ENCODE results near the gene TNRC6A.
"Not testable (repeated sequence)": the region's sequence is repeated elsewhere in the genome, so short reads cannot be mapped to it uniquely, and the experiment has no call there.

The TNRC6A gene

DNA sequence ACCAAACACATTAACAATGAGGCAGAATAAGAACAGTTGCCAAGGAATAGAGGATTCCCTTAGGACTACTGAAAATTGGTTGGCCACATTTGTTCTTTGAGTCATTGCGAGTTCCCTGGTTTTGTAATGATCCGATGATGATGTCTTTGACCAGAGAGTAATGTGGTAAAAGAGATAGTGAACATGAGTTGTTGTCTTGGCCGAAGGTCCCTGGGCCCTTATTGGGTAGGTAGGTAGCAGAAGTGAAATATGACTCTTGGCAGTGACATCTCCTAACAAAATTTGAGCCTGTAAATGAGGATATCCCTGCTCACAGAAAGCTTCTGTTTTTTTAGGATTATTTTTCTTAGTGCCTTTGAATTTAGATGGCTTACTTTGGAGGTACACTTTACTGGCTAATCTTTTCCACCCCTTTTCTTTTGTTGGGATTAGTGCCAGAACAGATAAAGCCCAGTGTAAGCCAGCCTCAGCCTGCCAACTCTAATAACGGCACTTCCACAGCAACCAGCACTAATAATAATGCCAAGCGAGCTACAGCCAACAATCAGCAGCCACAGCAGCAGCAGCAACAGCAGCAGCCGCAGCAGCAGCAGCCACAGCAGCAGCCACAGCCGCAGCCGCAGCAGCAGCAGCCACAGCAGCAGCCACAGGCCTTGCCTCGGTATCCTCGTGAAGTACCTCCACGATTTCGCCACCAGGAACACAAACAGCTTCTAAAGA is 47.2 kb downstream of the TNRC6A start:
- no peaks in the 10 kb centered on the region for H3K9me3 ChIP-seq
- H3K36me3 ChIP-seq (replicated peaks) = peaks cover 65% of the 10 kb centered on the region
- H3K4me3 ChIP-seq = no peak overlapping the region
- in situ Hi-C loops (cut with MboI; ENCODE audit: low sequenced_read_pairs) = no loop called here
- DNase-seq (ENCODE audit: low spot score in 2 of 2) = no peak
- no peaks in the 10 kb centered on the region for H3K4me1 ChIP-seq
- no peaks in the 10 kb centered on the region for H3K27me3 ChIP-seq (ENCODE audit: low read depth)

DNA sequence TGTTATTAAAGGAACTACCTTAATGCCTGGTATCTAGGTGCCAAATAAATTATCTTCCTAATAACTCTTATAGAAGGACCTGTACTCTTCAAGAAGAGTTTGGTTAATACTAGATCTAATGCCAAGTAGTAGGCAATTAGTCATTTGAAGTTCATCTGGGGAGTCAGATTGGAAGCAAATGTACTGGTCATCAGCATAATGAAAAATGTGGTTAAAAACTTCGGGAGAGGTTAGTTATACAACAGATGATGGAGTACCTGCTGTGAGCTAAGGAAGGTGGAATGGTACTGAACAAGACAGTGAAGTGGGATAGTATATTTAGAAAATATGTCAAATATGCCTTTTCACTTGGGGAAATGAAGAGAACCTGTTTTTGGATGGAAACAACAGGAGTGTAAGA is 49.2 kb downstream of the TNRC6A start:
- Histone ChIP-seq H3K9me3 (no peaks in the 10 kb centered on the region), H3K4me1 (no peaks in the 10 kb centered on the region), H3K27me3 (ENCODE audit: low read depth) (no peaks in the 10 kb centered on the region), H3K4me3 (no peak overlapping the region), H3K36me3 (replicated peaks) (peaks cover 76% of the 10 kb centered on the region)
- DNase-seq (ENCODE audit: low spot score in 2 of 2) = no peak
- in situ Hi-C loops (cut with MboI; ENCODE audit: low sequenced_read_pairs) = no loop called here

DNA sequence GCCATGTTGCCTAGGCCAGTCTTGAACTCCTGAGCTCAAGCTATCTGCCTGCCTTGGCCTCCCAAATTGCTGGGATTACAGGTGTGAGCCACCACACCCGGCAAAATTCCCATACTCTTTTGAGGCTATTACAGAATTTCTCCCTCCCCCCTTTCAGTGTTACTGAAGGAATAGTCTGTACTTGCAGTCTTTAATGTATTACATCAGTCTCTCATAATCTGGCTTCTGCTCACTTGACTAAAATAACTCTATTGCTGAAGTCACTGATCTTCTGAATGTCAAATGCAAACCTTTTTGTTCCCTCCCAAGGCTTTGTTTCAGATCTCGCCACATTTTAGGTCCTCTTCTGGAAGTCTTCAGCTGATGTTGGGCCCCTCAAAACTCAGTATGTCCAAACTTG is 51.8 kb downstream of the TNRC6A start:
- H3K4me3 ChIP-seq = no peak overlapping the region
- H3K9me3 ChIP-seq = no peaks in the 10 kb centered on the region
- in situ Hi-C loops (cut with MboI; ENCODE audit: low sequenced_read_pairs) = no loop called here
- DNase-seq (ENCODE audit: low spot score in 2 of 2) = no peak
- H3K27me3 ChIP-seq (ENCODE audit: low read depth) = no peaks in the 10 kb centered on the region
- H3K36me3 ChIP-seq (replicated peaks) = peaks cover 81% of the 10 kb centered on the region
- H3K4me1 ChIP-seq = no peaks in the 10 kb centered on the region

DNA sequence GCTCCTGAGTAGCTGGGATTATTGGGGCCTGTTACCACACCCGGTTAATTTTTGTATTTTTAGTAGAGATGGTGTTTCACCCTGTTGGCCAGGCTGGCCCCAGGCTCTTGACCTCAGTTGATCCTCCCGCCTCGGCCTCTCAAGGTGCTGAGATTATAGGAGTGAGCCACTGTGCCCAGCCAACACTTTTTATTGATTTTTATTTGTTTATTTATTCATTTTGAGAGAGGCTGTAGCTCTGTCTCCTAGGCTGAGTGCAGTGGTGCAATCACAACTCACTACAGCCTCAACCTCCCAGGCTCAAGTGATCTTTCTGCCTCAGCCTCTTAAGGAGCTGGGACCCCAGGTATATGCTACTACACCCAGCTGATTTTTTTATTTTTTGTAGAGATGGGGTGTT is 54.7 kb downstream of the TNRC6A start:
- Histone ChIP-seq H3K4me1 (no peaks in the 10 kb centered on the region), H3K27me3 (ENCODE audit: low read depth) (no peaks in the 10 kb centered on the region), H3K4me3 (no peak overlapping the region), H3K9me3 (no peaks in the 10 kb centered on the region), H3K36me3 (replicated peaks) (peaks cover 70% of the 10 kb centered on the region)
- DNase-seq (ENCODE audit: low spot score in 2 of 2) = no peak
- in situ Hi-C loops (cut with MboI; ENCODE audit: low sequenced_read_pairs) = no loop called here

DNA sequence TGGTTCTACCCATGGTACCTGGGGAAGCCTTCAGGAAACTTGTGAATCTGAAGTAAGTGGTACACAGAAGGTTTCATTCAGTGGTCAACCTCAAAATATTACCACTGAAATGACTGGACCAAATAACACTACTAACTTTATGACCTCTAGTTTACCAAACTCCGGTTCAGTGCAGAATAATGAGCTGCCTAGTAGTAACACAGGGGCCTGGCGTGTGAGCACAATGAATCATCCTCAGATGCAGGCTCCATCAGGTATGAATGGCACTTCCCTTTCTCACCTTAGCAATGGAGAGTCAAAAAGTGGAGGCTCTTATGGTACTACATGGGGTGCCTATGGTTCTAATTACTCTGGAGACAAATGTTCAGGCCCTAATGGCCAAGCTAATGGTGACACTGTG is 60.4 kb downstream of the TNRC6A start:
- Histone ChIP-seq H3K9me3 (no peaks in the 10 kb centered on the region), H3K27me3 (ENCODE audit: low read depth) (no peaks in the 10 kb centered on the region), H3K4me1 (no peaks in the 10 kb centered on the region), H3K36me3 (replicated peaks) (peaks cover 72% of the 10 kb centered on the region), H3K4me3 (no peak overlapping the region)
- in situ Hi-C loops (cut with MboI; ENCODE audit: low sequenced_read_pairs) = no loop called here
- DNase-seq (ENCODE audit: low spot score in 2 of 2) = no peak

DNA sequence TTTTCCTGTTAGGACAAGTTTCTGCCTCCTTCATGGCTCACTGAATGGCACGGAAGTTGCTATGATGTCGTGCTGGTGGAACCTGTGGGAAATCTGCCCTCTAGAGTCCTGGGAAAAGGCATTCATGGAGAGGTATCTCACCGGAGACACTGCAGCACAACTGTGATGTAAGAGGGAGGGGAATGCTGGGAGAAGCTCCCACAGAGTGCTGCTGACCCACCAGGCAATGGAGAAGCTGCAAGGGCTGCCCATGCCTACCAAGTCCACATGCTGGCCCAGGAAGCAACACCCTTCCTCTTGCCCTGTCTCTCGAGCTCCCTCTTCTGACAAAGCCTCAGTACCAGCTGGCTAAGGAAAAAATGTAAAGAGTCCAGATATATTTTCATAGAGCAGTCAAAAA is 71.1 kb downstream of the TNRC6A start:
- no peaks in the 10 kb centered on the region for H3K27me3 ChIP-seq (ENCODE audit: low read depth)
- peaks cover 88% of the 10 kb centered on the region for H3K36me3 ChIP-seq (replicated peaks)
- peak in 1 of 2 experiments; percentile 19 for DNase-seq (ENCODE audit: low spot score in 2 of 2)
- H3K4me3 ChIP-seq = no peak overlapping the region
- no peaks in the 10 kb centered on the region for H3K4me1 ChIP-seq
- in situ Hi-C loops (cut with MboI; ENCODE audit: low sequenced_read_pairs) = no loop called here
- H3K9me3 ChIP-seq = no peaks in the 10 kb centered on the region

DNA sequence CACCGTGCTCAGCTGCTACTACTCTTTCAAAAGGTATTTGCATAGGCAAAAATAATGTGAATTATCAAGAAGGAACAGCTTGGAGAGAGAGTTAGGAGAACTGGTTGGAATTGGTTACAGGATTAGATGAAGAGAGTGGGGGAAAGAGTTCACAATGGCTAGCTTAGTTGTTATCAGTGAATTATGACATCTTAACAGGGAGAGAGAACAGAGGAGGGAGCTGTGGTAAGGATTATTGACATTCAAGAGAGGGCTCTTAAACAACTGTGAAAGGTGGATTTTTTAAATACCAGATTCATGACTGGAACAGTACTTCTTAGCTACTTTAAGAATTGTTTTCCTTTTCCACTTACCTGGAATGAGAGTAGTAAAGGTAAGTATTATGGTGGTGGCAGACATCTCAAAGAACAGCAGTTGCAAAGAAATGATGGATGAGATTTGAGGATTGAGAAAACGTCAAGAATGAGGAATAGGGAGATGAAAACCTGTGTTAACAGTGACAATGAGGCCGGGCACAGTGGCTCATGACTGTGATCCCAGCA is 72.4 kb downstream of the TNRC6A start:
- Histone ChIP-seq H3K4me3 (no peak overlapping the region), H3K9me3 (no peaks in the 10 kb centered on the region), H3K4me1 (no peaks in the 10 kb centered on the region), H3K27me3 (ENCODE audit: low read depth) (no peaks in the 10 kb centered on the region), H3K36me3 (replicated peaks) (peaks cover 89% of the 10 kb centered on the region)
- DNase-seq (ENCODE audit: low spot score in 2 of 2) = no peak
- in situ Hi-C loops (cut with MboI; ENCODE audit: low sequenced_read_pairs) = no loop called here

DNA sequence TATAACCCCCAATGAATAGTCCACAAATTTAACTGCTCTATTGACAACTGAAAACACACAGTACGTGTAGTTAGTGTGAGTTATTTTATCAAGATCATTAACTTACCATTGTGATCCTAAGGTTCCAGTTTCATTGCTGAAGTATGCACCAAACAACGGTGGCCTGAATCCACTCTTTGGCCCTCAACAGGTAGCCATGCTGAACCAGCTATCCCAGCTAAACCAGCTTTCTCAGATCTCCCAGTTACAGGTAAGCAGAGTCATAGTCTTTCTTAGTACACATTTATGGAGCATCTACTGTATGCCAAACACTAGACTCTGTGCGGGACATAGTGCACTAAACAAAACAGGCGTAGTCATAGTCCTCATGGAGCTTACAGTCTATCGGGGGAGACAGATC is 76.0 kb downstream of the TNRC6A start:
- Histone ChIP-seq H3K27me3 (ENCODE audit: low read depth) (no peaks in the 10 kb centered on the region), H3K4me3 (no peak overlapping the region), H3K4me1 (no peaks in the 10 kb centered on the region), H3K9me3 (no peaks in the 10 kb centered on the region), H3K36me3 (replicated peaks) (peaks cover 88% of the 10 kb centered on the region)
- in situ Hi-C loops (cut with MboI; ENCODE audit: low sequenced_read_pairs) = no loop called here
- DNase-seq (ENCODE audit: low spot score in 2 of 2) = no peak

DNA sequence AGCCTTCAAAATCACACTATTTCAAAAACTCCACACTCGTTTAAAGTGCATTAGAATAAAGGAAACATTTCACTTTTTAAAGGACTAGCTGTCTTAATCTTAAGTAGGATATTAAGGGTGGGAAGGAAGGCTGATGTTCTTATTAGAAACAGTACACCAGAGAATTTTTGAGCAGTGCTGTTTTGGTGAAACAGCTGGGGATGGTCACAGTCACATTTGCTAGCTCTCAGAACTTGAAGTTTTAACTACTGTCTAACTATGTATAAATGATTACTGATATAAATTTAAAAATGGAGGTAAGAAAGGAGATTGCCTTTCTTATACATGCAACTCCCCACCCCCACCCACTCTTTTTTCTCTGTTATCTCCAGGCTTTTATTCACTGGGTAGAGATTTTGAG is 77.8 kb downstream of the TNRC6A start:
- no peak for DNase-seq (ENCODE audit: low spot score in 2 of 2)
- H3K36me3 ChIP-seq (replicated peaks) = peaks cover 89% of the 10 kb centered on the region
- in situ Hi-C loops (cut with MboI; ENCODE audit: low sequenced_read_pairs) = no loop called here
- no peaks in the 10 kb centered on the region for H3K27me3 ChIP-seq (ENCODE audit: low read depth)
- H3K4me1 ChIP-seq = no peaks in the 10 kb centered on the region
- no peak overlapping the region for H3K4me3 ChIP-seq
- no peaks in the 10 kb centered on the region for H3K9me3 ChIP-seq

DNA sequence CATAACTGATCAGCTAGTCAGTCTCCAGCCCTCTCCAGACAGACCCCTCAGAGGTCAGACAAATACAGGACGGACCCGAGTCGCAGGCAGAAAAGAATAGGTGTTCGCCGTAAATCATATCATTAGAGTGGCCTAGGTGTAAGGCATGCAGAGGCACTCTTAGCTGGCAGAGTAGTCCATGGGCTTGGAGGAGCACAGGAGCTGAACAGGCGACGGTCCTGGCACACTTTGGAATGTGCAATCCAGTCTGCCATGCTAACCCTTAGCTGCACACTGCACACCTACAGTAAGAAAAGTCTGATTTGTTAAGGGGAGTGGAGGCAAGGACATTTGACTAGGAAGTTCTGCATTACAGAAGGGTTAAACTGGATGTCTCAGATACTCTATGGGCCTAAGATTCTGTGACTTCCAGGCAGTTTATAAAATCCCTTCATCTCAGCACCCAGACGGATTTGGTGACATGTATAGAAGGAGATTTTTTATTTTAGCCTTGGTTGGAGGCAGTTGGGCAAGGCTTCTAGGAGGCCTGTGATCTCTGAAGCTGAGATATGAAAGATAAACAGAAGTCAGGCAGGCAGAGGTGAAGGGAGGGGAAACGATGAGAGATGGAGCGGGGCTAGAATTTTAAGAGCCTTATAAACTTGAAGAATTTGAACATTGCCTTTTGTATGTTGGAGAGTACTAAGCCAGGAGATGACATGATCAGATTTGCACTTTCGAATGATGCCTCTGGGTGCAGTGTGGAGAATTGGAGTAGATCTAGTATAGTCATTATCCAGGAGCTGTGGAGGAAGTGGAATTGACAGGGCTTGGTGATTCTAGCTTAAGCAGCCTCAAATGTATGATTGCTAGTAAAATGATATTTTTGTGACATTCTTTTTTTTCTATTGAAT is 81.7 kb downstream of the TNRC6A start:
- no peak for DNase-seq (ENCODE audit: low spot score in 2 of 2)
- peaks cover 89% of the 10 kb centered on the region for H3K36me3 ChIP-seq (replicated peaks)
- H3K27me3 ChIP-seq (ENCODE audit: low read depth) = no peaks in the 10 kb centered on the region
- no peaks in the 10 kb centered on the region for H3K9me3 ChIP-seq
- H3K4me1 ChIP-seq = no peaks in the 10 kb centered on the region
- H3K4me3 ChIP-seq = no peak overlapping the region
- in situ Hi-C loops (cut with MboI; ENCODE audit: low sequenced_read_pairs) = no loop called here

DNA sequence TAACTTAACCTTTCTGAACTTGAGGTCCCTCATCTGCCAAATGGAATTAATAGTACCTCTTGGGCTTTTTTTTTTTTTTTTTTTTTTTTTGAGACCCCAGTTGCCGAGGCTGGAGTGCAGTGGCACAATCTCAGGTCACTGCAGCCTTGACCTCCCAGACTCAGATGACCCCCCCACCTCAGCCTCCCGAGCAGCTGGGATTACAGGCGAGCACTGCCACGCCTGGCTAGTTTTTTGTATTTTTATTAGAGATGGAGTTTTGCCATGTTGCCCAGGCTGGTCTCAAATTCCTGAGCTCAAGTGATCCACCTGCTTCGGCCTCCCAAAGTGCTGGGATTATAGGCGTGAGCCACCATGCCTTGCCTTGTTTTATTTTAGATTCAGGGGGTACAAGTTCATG is 83.4 kb downstream of the TNRC6A start:
- H3K27me3 ChIP-seq (ENCODE audit: low read depth); H3K9me3 ChIP-seq; H3K4me3 ChIP-seq; H3K4me1 ChIP-seq; in situ Hi-C loops (cut with MboI; ENCODE audit: low sequenced_read_pairs); DNase-seq (ENCODE audit: low spot score in 2 of 2): not testable (repeated sequence)
- H3K36me3 ChIP-seq (replicated peaks) = peaks cover 88% of the 10 kb centered on the region

DNA sequence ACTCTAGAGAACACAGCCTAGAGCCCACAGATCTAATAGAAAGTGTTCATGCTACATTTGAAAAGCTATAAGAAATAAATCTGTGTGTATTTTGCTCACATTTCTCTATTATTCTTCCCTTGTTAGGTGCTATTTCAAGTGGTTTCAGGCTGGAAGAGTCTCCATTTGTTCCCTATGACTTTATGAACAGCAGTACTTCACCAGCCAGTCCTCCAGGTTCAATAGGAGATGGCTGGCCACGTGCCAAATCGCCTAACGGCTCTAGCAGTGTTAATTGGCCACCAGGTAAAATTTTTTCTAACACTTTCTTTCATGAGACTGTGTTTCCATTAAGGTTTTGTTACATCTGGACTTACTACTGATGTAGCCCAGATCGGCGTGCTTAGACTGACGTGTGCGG is 85.6 kb downstream of the TNRC6A start:
- in situ Hi-C loops (cut with MboI; ENCODE audit: low sequenced_read_pairs) = no loop called here
- DNase-seq (ENCODE audit: low spot score in 2 of 2) = no peak
- Histone ChIP-seq H3K4me3 (no peak overlapping the region), H3K36me3 (replicated peaks) (peaks cover 90% of the 10 kb centered on the region), H3K9me3 (no peaks in the 10 kb centered on the region), H3K27me3 (ENCODE audit: low read depth) (no peaks in the 10 kb centered on the region), H3K4me1 (no peaks in the 10 kb centered on the region)

DNA sequence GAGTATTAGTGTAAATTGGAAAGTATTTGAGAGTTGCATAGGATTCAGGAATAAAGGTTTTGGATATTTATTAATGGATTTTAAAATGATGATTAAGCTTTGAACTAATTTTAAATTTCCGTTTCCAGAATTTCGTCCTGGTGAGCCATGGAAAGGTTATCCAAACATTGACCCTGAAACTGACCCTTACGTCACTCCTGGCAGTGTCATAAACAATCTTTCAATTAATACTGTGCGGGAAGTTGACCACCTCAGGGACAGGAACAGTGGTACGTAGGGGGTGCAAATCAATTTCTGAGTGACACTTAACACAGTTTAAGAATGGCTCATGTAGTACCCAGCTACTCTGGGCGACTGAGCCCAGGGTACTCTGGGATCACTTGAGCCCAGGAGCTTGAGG is 87.2 kb downstream of the TNRC6A start:
- no peak for DNase-seq (ENCODE audit: low spot score in 2 of 2)
- Histone ChIP-seq H3K4me1 (no peaks in the 10 kb centered on the region), H3K36me3 (replicated peaks) (peaks cover 90% of the 10 kb centered on the region), H3K9me3 (no peaks in the 10 kb centered on the region), H3K27me3 (ENCODE audit: low read depth) (no peaks in the 10 kb centered on the region), H3K4me3 (no peak overlapping the region)
- in situ Hi-C loops (cut with MboI; ENCODE audit: low sequenced_read_pairs) = no loop called here

DNA sequence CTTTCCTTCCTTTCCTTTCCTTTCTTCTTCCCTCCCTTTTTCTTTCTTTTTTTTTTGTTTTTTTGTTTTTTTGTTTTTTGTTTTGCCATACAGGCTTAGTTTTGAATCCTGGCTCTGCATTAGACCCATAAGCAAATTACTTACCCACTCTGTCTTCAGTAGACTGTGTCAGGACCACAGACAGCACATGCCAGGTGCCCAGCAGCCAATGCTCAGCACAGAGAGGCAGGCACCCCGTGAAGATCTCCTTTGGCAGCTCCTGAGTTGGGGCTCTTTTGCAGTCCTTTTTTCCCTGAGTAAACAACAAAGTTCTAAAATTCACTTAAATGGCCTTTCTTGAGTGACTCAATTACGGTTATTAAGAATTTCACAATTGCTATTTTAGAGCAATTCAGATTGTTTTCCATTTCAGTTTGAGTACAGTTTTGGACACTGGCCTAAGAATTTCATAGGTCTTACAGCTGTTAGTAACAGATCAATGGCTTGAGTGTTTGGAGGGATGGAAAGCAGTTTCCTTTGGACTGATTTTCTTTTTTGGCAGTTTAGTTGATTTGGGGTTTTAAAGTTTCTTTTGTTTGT is 90.1 kb downstream of the TNRC6A start:
- Histone ChIP-seq H3K36me3 (replicated peaks) (peaks cover 90% of the 10 kb centered on the region), H3K9me3 (no peaks in the 10 kb centered on the region)
- in situ Hi-C loops (cut with MboI; ENCODE audit: low sequenced_read_pairs) = no loop called here

More for the DNA sequence above, 90.1 kb downstream of the TNRC6A start:
- Histone ChIP-seq H3K4me3 (no peak overlapping the region), H3K27me3 (ENCODE audit: low read depth) (no peaks in the 10 kb centered on the region), H3K4me1 (no peaks in the 10 kb centered on the region)
- DNase-seq (ENCODE audit: low spot score in 2 of 2) = no peak

Measured in HAP-1 (cell line).